Type B pancreatic cell (in vitro differentiated cells): ENCODE measurements around the gene TMEM229A. TPM values are rescaled to one million over a fixed set of nuclear protein-coding genes. Genes with fewer than 3 reads are reported as not detected.

Experiments
- DNase-seq: peaks from one replicate; pipeline ENCODE4 v3.0.0; 2021; ENCODE audit warnings: mixed read lengths; ENCODE audit not compliant: unreplicated experiment; ENCODE audit errors: extremely low spot score
- H3K27ac Mint-ChIP-seq: 2 replicates; pipeline ENCODE4 v1.8.0; 2021; ENCODE audit warnings: mild to moderate bottlenecking, mixed read lengths
- H3K27me3 Mint-ChIP-seq: 2 replicates; pipeline ENCODE4 v1.8.0; 2021; ENCODE audit warnings: mixed read lengths
- H3K36me3 Mint-ChIP-seq: 2 replicates; pipeline ENCODE4 v1.8.0; 2021; ENCODE audit warnings: mixed read lengths
- H3K4me1 Mint-ChIP-seq: one replicate; pipeline ENCODE4 v1.8.0; 2021; ENCODE audit warnings: mixed read lengths; ENCODE audit not compliant: unreplicated experiment
- H3K4me3 Mint-ChIP-seq: 2 replicates; pipeline ENCODE4 v1.8.0; 2021; ENCODE audit warnings: mild to moderate bottlenecking, mixed read lengths
- H3K9me3 Mint-ChIP-seq: 2 replicates; pipeline ENCODE4 v1.8.0; 2021; ENCODE audit warnings: mixed read lengths
- total RNA-seq: library from RNA; stranded (reverse); gene quantifications from 2 replicates; pipeline ENCODE4 v1.2.1, GENCODE V29; 2021; ENCODE audit warnings: low replicate concordance
- TF ChIP-seq, protein P1 (sequence below): fragments of 200-600 bp; sonication (generic); conservative IDR thresholded peaks from 2 replicates; pipeline ENCODE4 v1.5.0; 2021; ENCODE audit warnings: antibody characterized with exemption, mild to moderate bottlenecking

The TMEM229A gene
- total RNA-seq, 1 donor from 2014 or later, result 0.19 TPM

DNA sequence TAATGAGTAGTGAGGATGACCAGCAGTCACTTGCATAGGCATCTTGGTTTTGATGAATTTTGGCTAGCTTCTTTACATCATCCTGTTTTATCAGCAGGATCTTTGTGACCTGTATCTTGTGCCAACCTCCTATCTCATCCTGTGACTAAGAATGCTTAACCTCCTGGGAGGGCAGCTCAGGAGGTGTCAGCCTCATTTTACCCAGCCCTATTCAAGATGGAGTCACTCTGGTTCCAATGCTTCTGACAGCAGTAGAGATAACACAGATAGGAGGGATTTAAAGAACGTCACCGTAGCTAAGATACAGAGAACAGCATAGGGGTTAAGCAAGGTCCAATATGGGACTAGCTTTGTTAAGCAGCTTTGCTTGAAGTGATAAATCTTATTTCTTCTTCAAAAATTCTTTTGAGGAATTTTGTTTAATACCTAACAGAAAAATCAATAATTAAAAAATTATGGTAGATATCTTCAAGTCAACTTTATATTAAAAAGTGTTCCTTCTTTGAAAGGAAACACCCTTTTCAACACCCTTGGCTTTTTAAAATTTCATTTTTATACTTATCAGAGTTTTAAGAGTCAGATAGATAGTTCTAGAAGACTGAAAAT lies 39.9 kb downstream of the TMEM229A start:
- TF ChIP-seq, protein P1, sequence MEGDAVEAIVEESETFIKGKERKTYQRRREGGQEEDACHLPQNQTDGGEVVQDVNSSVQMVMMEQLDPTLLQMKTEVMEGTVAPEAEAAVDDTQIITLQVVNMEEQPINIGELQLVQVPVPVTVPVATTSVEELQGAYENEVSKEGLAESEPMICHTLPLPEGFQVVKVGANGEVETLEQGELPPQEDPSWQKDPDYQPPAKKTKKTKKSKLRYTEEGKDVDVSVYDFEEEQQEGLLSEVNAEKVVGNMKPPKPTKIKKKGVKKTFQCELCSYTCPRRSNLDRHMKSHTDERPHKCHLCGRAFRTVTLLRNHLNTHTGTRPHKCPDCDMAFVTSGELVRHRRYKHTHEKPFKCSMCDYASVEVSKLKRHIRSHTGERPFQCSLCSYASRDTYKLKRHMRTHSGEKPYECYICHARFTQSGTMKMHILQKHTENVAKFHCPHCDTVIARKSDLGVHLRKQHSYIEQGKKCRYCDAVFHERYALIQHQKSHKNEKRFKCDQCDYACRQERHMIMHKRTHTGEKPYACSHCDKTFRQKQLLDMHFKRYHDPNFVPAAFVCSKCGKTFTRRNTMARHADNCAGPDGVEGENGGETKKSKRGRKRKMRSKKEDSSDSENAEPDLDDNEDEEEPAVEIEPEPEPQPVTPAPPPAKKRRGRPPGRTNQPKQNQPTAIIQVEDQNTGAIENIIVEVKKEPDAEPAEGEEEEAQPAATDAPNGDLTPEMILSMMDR, result no peak
- Mint-ChIP-seq H3K4me1 (no peaks in the 10 kb centered on the region), H3K27ac (no peak overlapping the region), H3K9me3 (no peaks in the 10 kb centered on the region), H3K4me3 (no peak overlapping the region), H3K27me3 (no peaks in the 10 kb centered on the region), H3K36me3 (no peaks in the 10 kb centered on the region)
- DNase-seq, result no peak

DNA sequence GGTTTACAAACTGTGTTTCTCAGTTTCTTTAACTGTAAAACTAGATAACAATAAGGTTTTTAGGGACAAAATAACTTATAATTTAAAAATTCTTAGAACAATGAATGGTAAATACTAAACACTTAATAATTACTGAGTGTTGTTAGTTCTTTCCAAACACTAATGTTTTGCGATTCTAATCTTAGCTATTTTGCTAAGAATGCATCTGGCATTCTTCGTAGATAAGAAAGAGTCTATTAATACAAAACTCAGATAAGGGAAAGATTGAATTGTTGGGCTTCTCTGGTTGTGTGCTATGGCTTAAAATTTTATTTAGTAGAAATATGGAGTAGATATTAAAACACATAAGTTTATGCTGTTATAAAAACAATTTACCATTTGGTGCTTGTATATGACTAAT lies 45.4 kb downstream of the TMEM229A start:
- Mint-ChIP-seq H3K27ac (no peak overlapping the region), H3K27me3 (no peaks in the 10 kb centered on the region), H3K4me3 (no peak overlapping the region), H3K4me1 (no peaks in the 10 kb centered on the region), H3K36me3 (no peaks in the 10 kb centered on the region), H3K9me3 (no peaks in the 10 kb centered on the region)
- TF ChIP-seq, protein P1, result no peak
- no peak for DNase-seq

Other genes starting within 250 kb of the TMEM229A start
- gene HYAL4, start 187.9 kb downstream of the TMEM229A start, total RNA-seq, result 0.21 TPM in 1 of 2 replicates, not detected in the other
- not detected in 2 replicates for gene SPAM1, start 107.8 kb downstream of the TMEM229A start, total RNA-seq